OCI-LY7 (cell line): Measurements from ENCODE around the gene MYBBP1A. TPM values are rescaled to one million over a fixed set of nuclear protein-coding genes. Genes with fewer than 3 reads are reported as not detected.

ENCODE experiments used
- BruUV-seq: library from RNA; stranded (reverse); fragments of 400-500 nt; replicated peaks from 2 replicates; lab custom pipeline; 2021; lab: Mats Ljungman, UMichigan
- CTCF ChIA-PET: fragments of 300-600 bp; sonication (Branson Sonifier 250); formaldehyde crosslinking; loops from one replicate; lab custom pipeline; 2022; ENCODE audit warnings: antibody characterized with exemption; ENCODE audit not compliant: unreplicated experiment; lab: Charles Lee
- POLR2A ChIA-PET: fragments of 300-600 bp; sonication (Branson Sonifier 250); formaldehyde crosslinking; loops from one replicate; lab custom pipeline; 2022; ENCODE audit warnings: antibody characterized with exemption; lab: Charles Lee
- DNase-seq: peaks from one replicate; pipeline ENCODE4 v3.0.0-alpha.2; 2015; ENCODE audit warnings: low spot score
- H2AFZ ChIP-seq: fragments of 200-600 bp; sonication (generic), shearing (Covaris generic); 2 replicates; pipeline ENCODE4 v1.6.1; 2014; ENCODE audit warnings: mild to moderate bottlenecking, antibody characterized with exemption, low read length, moderate library complexity
- H3K27ac ChIP-seq: fragments of 200-600 bp; sonication (generic); 2 replicates; pipeline ENCODE4 v1.5.1; 2014; ENCODE audit warnings: mixed run types, low read depth, mild to moderate bottlenecking, moderate library complexity, low read length, inconsistent platforms; ENCODE audit not compliant: poor library complexity, severe bottlenecking
- H3K36me3 ChIP-seq: fragments of 200-600 bp; sonication (generic); 2 replicates; pipeline ENCODE4 v1.6.1; 2014; ENCODE audit warnings: mild to moderate bottlenecking, antibody characterized with exemption, low read length, moderate library complexity, mixed read lengths; ENCODE audit not compliant: insufficient read depth
- H3K4me1 ChIP-seq: fragments of 200-600 bp; sonication (generic); 2 replicates; pipeline ENCODE4 v1.5.1; 2014; ENCODE audit warnings: mild to moderate bottlenecking, low read length; ENCODE audit not compliant: insufficient read depth, poor library complexity, severe bottlenecking
- H3K4me2 ChIP-seq: fragments of 200-600 bp; sonication (generic); 2 replicates; pipeline ENCODE4 v1.6.1; 2014; ENCODE audit warnings: mild to moderate bottlenecking, low read length
- H3K4me3 ChIP-seq: fragments of 200-600 bp; sonication (generic); 2 replicates; pipeline ENCODE4 v1.5.1; 2014; ENCODE audit warnings: mild to moderate bottlenecking, low read depth, low read length; ENCODE audit not compliant: poor library complexity, severe bottlenecking
- H3K79me2 ChIP-seq: fragments of 200-600 bp; sonication (generic); 2 replicates; pipeline ENCODE4 v1.6.1; 2016; ENCODE audit warnings: low read depth, mild to moderate bottlenecking, low read length, moderate library complexity, mixed read lengths; ENCODE audit not compliant: insufficient read depth
- H3K9me2 ChIP-seq: fragments of 200-600 bp; sonication (generic); 2 replicates; pipeline ENCODE4 v1.6.1; 2016; ENCODE audit warnings: mild to moderate bottlenecking, low read length, mixed read lengths; ENCODE audit not compliant: insufficient read depth
- H3K9me3 ChIP-seq: fragments of 200-600 bp; sonication (generic); 2 replicates; pipeline ENCODE4 v1.6.1; 2014; ENCODE audit warnings: mild to moderate bottlenecking, mixed run types, low read length, mixed read lengths
- H4K20me1 ChIP-seq: fragments of 200-600 bp; sonication (generic); 2 replicates; pipeline ENCODE4 v1.6.1; 2014; ENCODE audit warnings: mild to moderate bottlenecking, antibody characterized with exemption, low read length, moderate library complexity, mixed read lengths; ENCODE audit not compliant: insufficient read depth
- CTCF ChIP-seq: fragments of 200-600 bp; sonication (generic); conservative IDR thresholded peaks from 2 replicates; pipeline ENCODE4 v1.5.1; 2014; ENCODE audit warnings: mild to moderate bottlenecking, antibody characterized with exemption, low read length, moderate library complexity, mixed read lengths
- EZH2phosphoT487 ChIP-seq: fragments of 200-600 bp; sonication (generic); IDR thresholded peaks from 2 replicates; pipeline ENCODE4 v1.6.1; 2018; ENCODE audit warnings: low read depth, borderline replicate concordance, mild to moderate bottlenecking, mixed run types, antibody characterized with exemption, low read length, moderate library complexity, mixed read lengths
- intact Hi-C: fragments of 100-400 bp; cut with micrococcal nuclease; formaldehyde crosslinking; loops from one replicate; pipeline ENCODE4 v1.10.0; 2022; ENCODE audit not compliant: unreplicated experiment
- total RNA-seq, 2 experiments: library from RNA; depleted of rRNA in 1 of 2; stranded (reverse); fragments of >200 nt in 1 of 2; shearing (Covaris generic) in 1 of 2; gene quantifications; 2 replicates each; pipeline ENCODE4 v1.2.3, GENCODE V29; 2014 to 2022

The MYBBP1A gene
- total RNA-seq, 2 experiments from 2014 or later: 131 to 142 TPM

GRCh38 chr17:4577386-4577993 is 22.3 kb upstream of the MYBBP1A start:
- intact Hi-C loops: no loop called here
- Histone ChIP-seq H3K27ac (no peak overlapping the region), H3K9me3 (no peaks in the 10 kb centered on the region), H3K79me2 (no peaks in the 10 kb centered on the region), H2AFZ (no peak overlapping the region), H3K9me2 (no peaks in the 10 kb centered on the region), H4K20me1 (no peaks in the 10 kb centered on the region), H3K4me2 (no peak overlapping the region), H3K4me3 (no peak overlapping the region), H3K36me3 (no peaks in the 10 kb centered on the region), H3K4me1 (no peaks in the 10 kb centered on the region)
- ChIA-PET POLR2A (no interaction called here), CTCF (no interaction called here)
- DNase-seq: no peak
- TF ChIP-seq CTCF (no peak), EZH2phosphoT487 (no peak)
- BruUV-seq: no TSS peak

GRCh38 chr17:4576729-4577322 is 21.6 kb upstream of the MYBBP1A start:
- intact Hi-C loops: no loop called here
- no peak overlapping the region for H2AFZ ChIP-seq
- BruUV-seq: no TSS peak
- DNase-seq: no peak
- H3K4me2 ChIP-seq: no peak overlapping the region
- no peaks in the 10 kb centered on the region for H4K20me1 ChIP-seq
- TF ChIP-seq CTCF (no peak), EZH2phosphoT487 (no peak)
- no peaks in the 10 kb centered on the region for H3K36me3 ChIP-seq
- no peak overlapping the region for H3K4me3 ChIP-seq
- no peak overlapping the region for H3K27ac ChIP-seq
- H3K4me1 ChIP-seq: no peaks in the 10 kb centered on the region
- no peaks in the 10 kb centered on the region for H3K79me2 ChIP-seq
- ChIA-PET POLR2A (interaction anchor here (0.6 kb wide), 1 partner anchor 340 kb away, joined by 3 read pairs; no protein-coding TSS in a partner anchor), CTCF (no interaction called here)
- no peaks in the 10 kb centered on the region for H3K9me3 ChIP-seq
- no peaks in the 10 kb centered on the region for H3K9me2 ChIP-seq

- Histone ChIP-seq H3K79me2 (no peaks in the 10 kb centered on the region), H3K4me3 (no peak overlapping the region), H3K9me3 (no peaks in the 10 kb centered on the region), H4K20me1 (no peaks in the 10 kb centered on the region), H3K36me3 (no peaks in the 10 kb centered on the region), H3K9me2 (no peaks in the 10 kb centered on the region), H3K27ac (no peak overlapping the region), H2AFZ (no peak overlapping the region), H3K4me1 (no peaks in the 10 kb centered on the region), H3K4me2 (no peak overlapping the region)
- no peak for DNase-seq
- intact Hi-C loops: no loop called here
- TF ChIP-seq CTCF (no peak), EZH2phosphoT487 (no peak)
- BruUV-seq: no TSS peak
- ChIA-PET POLR2A (interaction anchor here (0.6 kb wide), 1 partner anchor 341 kb away, joined by 3 read pairs; no protein-coding TSS in a partner anchor), CTCF (no interaction called here)
Measured at GRCh38 chr17:4576161-4576558, 21.0 kb upstream of the MYBBP1A start.
